Prostate gland (tissue), 2 donors: ENCODE data around the gene AGPAT2.

Source experiments
- POLR2A ChIP-seq: fragments of 450-650 bp; IDR thresholded peaks from one replicate; pipeline ENCODE4 v1.6.1; 2016; ENCODE audit warnings: antibody characterized with exemption, mild to moderate bottlenecking
- POLR2AphosphoS5 ChIP-seq: sonication (generic); formaldehyde crosslinking; IDR thresholded peaks from one replicate; pipeline ENCODE4 v1.6.1; 2017; ENCODE audit warnings: antibody characterized with exemption
- TF ChIP-seq, protein P1 (sequence below), 4 experiments: fragments of 200-600 bp in 2 of 4; fragments of 450-650 bp in 2 of 4; sonication (generic) in 2 of 4; IDR thresholded peaks; 1 replicate in 3 of 4; 2 replicates in 1 of 4; pipeline ENCODE4 v1.5.1; 2016 to 2019; ENCODE audit warnings: antibody characterized with exemption in 4 of 4, mild to moderate bottlenecking in 2 of 4, moderate library complexity in 2 of 4

GRCh38 chr9:136630662-136630992 is 56.6 kb downstream of the AGPAT2 start:
- TF ChIP-seq POLR2A (no peak), POLR2AphosphoS5 (no peak)
- TF ChIP-seq, protein P1, sequence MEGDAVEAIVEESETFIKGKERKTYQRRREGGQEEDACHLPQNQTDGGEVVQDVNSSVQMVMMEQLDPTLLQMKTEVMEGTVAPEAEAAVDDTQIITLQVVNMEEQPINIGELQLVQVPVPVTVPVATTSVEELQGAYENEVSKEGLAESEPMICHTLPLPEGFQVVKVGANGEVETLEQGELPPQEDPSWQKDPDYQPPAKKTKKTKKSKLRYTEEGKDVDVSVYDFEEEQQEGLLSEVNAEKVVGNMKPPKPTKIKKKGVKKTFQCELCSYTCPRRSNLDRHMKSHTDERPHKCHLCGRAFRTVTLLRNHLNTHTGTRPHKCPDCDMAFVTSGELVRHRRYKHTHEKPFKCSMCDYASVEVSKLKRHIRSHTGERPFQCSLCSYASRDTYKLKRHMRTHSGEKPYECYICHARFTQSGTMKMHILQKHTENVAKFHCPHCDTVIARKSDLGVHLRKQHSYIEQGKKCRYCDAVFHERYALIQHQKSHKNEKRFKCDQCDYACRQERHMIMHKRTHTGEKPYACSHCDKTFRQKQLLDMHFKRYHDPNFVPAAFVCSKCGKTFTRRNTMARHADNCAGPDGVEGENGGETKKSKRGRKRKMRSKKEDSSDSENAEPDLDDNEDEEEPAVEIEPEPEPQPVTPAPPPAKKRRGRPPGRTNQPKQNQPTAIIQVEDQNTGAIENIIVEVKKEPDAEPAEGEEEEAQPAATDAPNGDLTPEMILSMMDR (IDR thresholded peaks at IDR 0.05) = no peak
